Measurements from ENCODE around the gene MUC5AC.
"Not testable (repeated sequence)": the region's sequence is repeated elsewhere in the genome, so short reads cannot be mapped to it uniquely, and the experiment has no call there.

Gene MUC5AC

DNA sequence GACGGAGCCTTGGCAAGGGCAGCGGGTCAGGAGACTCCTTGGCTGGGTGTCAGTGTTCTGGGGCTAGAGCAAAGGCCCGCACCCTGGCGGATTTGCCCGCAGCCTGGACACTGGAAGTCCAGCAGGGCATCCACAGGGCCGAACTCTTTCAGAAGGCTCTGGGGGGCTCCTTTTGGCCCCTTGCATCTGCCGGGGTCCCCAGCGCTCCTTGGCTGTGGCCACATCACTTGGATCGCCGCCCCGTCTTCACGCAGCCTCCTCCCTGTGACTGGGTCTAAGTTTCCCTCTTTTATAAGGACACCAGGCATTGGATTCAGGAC lies 20.0 kb downstream of the MUC5AC start:
- no peak for DNase-seq (ENCODE audit: low spot score)

DNA sequence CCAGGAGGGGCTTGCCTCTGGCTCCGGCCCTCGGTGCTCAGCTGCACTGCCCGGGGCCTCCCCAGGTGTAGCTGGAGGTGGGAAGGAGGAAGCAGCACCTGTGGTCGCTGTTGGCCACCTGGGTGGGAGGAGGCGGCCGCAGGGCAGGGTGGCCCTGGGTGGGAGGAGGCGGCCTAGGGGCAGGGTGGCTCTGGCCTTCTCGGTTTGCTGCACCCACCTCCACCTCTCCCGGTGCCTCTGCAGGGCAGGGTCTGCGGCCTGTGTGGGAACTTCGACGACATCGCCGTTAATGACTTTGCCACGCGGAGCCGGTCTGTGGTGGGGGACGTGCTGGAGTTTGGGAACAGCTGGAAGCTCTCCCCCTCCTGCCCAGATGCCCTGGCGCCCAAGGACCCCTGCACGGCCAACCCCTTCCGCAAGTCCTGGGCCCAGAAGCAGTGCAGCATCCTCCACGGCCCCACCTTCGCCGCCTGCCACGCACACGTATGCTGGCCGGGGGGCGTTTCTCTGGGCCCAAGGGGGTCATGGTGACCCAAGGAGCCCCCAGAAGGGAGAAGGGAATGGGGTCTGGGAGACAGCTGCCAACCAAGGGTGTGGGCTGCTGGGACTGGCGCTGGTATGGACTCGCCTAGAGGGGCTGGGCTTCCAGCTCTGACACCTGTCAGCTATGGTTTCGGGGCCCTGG lies 20.6 kb downstream of the MUC5AC start:
- DNase-seq (ENCODE audit: low spot score): no peak

DNA sequence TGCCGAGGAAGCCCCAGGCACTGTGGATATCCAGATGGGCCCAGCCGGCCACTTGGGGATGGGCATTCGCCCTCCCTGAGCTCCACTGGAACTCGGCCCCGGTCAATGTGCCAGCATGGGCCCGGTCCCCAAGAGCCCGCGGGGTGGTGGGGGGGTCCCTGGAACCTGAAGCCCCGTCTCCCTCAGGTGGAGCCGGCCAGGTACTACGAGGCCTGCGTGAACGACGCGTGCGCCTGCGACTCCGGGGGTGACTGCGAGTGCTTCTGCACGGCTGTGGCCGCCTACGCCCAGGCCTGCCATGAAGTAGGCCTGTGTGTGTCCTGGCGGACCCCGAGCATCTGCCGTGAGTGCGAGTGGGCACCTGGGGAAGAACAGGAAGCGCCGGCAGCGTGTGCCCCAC lies 21.2 kb downstream of the MUC5AC start:
- no peak for DNase-seq (ENCODE audit: low spot score)

DNA sequence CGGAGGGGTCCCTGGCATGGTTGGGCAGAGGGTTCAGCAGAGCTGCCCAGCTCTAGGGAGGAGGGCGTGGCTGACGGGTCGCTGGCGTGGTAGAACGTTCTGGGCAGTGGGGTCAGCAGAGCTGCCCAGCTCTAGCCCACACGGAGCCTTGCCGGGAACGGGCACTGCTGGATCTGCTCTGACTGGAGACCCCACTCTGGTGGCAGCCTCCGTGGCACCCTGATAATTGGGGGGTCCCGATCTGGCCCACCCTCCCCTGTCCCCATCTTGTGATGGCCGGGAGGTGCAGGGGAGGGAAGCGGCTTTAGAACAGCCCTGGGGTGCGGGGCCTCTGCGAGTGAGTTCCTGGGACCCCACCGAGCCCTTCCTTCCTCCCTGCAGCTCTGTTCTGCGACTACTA lies 21.9 kb downstream of the MUC5AC start:
- DNase-seq (ENCODE audit: low spot score): no peak

DNA sequence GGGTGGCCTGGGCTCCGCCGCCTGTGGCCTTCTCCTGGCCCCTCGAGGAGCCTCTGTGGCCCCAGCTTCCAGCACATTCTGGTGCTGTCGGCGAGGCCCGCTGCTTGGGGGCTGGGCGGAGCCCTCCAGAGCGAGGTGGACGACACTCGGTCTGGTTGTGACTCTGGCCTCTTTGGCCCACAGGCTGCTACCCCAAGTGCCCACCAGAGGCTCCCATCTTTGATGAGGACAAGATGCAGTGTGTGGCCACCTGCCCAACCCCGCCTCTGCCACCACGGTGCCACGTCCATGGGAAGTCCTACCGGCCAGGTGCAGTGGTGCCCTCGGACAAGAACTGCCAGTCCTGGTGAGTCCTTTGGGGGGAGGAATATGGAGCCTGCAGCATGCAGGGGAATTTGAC lies 22.4 kb downstream of the MUC5AC start:
- DNase-seq (ENCODE audit: low spot score): no peak

DNA sequence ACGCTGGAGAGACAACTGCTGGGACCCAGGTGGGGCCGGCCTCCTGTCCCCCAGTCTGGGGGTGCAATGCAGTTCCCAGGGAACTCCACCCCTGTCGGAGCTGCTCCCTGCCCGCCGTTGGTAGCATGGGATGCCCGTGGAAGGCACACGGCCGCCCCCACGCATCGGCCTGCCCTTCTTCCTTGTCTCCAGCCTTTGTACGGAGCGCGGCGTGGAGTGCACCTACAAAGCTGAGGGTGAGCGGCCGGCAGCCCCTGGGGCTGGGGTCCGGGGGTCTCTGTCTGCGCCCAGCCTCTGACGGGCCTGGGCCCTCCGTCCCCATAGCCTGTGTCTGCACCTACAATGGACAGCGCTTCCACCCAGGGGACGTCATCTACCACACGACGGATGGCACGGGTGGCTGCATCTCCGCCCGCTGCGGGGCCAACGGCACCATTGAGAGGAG lies 23.2 kb downstream of the MUC5AC start:
- no peak for DNase-seq (ENCODE audit: low spot score)

DNA sequence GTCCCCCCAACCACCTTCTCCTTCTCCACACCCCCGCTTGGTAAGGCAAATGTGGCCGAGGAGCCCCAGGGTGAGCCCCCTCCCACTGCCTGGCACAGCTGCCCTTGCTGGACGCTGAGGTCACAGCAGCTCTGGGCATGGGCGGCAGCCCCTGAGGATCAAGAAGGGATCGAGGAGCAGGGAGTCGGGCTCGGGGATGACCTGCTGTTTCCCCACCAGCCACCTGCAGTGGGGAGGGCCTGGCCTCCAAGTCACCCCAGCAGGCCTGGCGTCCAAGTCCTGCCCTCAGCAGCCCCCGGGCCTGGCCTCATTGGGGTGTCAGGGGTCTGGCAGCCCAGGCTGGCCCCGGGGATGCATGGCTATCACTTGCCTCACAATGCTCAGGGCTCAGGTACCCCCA lies 23.7 kb downstream of the MUC5AC start:
- DNase-seq (ENCODE audit: low spot score): no peak

DNA sequence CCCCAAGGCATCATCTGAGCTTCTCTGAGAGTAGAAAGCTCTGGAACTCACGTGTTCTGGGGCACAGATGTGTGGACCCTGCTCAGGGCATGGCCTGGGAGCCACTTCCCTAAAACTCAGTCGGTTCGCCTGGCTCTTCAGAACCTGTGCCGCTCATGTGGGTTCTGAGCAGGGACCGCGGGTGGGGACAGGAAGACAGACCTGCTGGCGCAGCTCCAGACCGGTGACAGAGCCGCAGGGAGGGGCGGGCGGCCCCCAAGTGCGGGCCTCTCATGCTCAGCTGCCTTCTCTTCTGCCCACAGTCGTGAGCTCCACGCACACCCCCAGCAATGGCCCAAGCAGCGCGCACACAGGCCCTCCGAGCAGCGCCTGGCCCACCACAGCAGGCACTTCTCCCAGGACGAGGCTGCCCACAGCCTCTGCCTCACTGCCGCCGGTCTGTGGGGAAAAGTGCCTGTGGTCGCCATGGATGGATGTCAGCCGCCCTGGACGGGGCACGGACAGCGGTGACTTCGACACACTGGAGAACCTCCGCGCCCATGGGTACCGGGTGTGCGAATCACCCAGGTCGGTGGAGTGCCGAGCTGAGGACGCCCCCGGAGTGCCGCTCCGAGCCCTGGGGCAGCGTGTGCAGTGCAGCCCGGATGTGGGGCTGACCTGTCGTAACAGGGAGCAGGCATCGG lies 24.2 kb downstream of the MUC5AC start:
- no peak for DNase-seq (ENCODE audit: low spot score)

DNA sequence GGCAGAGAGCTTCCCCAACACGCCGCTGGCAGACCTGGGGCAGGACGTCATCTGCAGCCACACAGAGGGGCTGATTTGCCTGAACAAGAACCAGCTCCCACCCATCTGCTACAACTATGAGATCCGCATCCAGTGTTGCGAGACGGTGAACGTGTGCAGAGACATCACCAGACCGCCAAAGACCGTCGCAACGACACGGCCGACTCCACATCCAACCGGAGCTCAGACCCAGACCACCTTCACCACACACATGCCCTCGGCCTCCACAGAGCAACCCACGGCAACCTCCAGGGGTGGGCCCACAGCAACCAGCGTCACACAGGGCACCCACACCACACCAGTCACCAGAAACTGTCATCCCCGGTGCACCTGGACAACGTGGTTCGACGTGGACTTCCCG lies 26.4 kb downstream of the MUC5AC start:
- DNase-seq (ENCODE audit: low spot score): not testable (repeated sequence)

DNA sequence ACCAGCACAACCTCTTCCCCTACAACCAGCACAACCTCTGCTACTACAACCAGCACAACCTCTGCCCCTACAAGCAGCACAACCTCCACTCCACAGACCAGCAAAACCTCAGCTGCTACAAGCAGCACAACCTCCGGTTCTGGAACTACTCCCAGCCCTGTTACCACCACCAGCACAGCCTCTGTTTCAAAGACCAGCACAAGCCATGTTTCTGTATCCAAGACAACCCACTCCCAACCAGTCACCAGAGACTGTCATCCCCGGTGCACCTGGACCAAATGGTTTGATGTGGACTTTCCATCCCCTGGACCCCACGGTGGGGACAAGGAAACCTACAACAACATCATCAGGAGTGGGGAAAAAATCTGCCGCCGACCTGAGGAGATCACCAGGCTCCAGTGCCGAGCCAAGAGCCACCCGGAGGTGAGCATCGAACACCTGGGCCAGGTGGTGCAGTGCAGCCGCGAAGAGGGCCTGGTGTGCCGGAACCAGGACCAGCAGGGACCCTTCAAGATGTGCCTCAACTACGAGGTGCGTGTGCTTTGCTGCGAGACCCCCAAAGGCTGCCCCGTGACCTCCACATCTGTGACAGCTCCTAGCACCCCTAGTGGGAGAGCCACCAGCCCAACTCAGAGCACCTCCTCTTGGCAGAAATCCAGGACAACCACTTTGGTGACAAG lies 30.8 kb downstream of the MUC5AC start:
- not testable (repeated sequence) for DNase-seq (ENCODE audit: low spot score)

DNA sequence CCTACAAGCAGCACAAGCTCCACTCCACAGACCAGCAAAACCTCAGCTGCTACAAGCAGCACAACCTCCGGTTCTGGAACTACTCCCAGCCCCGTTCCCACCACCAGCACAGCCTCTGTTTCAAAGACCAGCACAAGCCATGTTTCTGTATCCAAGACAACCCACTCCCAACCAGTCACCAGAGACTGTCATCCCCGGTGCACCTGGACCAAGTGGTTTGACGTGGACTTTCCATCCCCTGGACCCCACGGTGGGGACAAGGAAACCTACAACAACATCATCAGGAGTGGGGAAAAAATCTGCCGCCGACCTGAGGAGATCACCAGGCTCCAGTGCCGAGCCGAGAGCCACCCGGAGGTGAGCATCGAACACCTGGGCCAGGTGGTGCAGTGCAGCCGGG lies 32.1 kb downstream of the MUC5AC start:
- not testable (repeated sequence) for DNase-seq (ENCODE audit: low spot score)

DNA sequence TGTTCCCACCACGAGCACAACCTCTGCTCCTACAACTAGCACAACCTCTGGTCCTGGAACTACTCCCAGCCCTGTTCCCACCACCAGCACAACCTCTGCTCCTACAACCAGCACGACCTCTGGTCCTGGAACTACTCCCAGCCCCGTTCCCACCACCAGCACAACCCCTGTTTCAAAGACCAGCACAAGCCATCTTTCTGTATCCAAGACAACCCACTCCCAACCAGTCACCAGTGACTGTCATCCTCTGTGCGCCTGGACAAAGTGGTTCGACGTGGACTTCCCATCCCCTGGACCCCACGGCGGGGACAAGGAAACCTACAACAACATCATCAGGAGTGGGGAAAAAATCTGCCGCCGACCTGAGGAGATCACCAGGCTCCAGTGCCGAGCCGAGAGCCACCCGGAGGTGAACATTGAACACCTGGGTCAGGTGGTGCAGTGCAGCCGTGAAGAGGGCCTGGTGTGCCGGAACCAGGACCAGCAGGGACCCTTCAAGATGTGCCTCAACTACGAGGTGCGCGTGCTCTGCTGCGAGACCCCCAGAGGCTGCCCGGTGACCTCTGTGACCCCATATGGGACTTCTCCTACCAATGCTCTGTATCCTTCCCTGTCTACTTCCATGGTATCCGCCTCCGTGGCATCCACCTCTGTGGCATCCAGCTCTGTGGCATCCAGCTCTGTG lies 34.2 kb downstream of the MUC5AC start:
- not testable (repeated sequence) for DNase-seq (ENCODE audit: low spot score)

DNA sequence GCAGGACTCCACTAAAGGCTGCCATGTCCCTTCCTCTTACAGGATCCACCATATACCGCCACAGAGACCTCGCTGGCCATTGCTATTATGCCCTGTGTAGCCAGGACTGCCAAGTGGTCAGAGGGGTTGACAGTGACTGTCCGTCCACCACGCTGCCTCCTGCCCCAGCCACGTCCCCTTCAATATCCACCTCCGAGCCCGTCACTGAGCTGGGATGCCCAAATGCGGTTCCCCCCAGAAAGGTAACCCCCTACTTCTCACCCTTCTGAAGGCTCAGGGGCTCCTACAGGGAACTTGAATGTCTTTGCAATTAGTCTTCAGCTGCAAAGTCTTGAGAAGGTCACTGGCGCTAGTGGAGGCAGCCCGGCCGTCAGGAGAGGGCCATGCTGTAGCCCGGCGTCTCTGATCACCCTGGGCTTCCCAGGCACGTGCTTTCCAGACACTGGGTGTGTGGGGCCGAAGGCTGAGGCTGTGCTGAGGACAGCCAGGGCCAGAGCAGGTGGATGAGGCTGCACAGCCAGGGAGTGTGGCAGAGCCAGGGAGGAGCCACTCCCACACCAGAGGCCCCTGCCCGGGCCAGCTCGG lies 35.1 kb downstream of the MUC5AC start:
- DNase-seq (ENCODE audit: low spot score): no peak

DNA sequence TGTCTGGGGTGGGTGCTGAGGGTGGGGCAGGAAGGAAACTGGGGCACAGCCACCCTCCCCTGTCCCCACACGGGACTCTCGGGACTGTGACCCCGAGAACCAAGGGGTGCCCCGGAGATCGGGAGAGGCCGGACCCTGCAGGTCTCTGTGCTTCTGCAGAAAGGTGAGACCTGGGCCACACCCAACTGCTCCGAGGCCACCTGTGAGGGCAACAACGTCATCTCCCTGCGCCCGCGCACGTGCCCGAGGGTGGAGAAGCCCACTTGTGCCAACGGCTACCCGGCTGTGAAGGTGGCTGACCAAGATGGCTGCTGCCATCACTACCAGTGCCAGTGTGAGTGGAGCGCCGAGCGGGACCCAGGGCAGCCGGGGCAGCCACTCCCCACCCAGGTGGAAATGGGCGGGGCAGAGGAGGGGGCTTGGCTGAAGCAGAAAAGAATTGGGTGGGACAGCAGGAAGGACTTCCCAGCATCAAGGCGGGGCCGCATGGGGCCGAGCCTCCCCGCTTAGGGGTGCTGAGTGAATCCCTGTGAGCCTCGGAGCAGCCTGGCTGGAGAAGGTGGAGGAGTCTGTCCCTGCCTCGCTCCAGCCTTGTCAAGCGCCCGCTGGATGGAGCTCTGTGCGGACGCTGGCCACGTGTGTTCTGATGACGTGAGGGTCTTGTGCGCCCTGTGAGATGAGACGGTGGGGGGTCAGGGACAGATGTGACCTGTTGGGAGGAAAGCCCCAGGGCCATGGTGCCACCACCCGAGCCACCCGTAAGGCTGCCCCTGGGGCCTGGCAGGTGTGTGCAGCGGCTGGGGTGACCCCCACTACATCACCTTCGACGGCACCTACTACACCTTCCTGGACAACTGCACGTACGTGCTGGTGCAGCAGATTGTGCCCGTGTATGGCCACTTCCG lies 35.8 kb downstream of the MUC5AC start:
- no peak for DNase-seq (ENCODE audit: low spot score)

DNA sequence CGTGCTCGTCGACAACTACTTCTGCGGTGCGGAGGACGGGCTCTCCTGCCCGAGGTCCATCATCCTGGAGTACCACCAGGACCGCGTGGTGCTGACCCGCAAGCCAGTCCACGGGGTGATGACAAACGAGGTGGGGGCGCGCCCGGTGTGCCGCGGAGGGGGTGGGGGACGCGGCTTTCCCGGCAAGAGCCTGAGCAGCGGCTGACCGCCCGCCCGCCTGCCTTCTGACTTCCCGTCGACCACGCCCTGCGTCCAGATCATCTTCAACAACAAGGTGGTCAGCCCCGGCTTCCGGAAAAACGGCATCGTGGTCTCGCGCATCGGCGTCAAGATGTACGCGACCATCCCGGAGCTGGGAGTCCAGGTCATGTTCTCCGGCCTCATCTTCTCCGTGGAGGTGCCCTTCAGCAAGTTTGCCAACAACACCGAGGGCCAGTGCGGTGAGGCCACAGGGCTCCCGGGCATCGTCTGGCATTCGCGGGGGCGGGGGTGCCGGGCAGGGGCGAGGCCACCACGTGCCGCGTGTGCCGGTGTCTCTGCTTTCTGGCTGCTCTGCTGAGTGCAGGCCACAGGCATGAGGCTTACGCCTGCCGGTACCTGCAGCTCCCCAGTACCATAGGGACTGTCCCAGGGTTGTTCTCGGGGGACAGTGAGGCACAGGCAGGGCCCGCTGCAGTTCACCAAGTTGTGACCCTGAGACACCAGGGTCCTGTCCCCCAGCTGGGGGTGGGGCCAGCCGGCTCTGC lies 36.7 kb downstream of the MUC5AC start:
- no peak for DNase-seq (ENCODE audit: low spot score)

DNA sequence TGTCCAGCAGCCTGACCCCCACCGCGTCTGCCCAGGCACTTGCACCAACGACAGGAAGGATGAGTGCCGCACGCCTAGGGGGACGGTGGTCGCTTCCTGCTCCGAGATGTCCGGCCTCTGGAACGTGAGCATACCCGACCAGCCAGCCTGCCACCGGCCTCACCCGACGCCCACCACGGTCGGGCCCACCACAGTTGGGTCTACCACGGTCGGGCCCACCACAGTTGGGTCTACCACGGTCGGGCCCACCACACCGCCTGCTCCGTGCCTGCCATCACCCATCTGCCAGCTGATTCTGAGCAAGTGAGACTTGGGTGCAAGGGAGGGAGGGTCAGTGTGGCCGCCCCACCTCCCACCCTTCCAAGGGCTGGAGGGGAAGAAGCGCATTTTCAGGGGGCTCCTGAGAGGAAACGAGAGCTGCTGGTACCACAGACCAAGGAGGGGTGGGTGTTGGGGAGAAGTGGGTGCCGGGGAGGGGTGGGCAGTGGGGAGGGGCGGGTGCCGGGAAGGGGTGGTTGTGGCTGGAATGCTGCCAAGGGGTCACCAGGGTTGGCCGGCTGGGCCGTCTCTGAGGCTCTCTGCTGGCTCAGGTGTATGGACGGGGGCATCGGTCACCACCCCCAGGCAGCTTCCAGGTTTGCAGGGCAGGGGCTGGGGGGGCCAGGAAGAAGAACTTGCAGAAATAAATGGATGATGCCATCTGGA lies 37.4 kb downstream of the MUC5AC start:
- no peak for DNase-seq (ENCODE audit: low spot score)

DNA sequence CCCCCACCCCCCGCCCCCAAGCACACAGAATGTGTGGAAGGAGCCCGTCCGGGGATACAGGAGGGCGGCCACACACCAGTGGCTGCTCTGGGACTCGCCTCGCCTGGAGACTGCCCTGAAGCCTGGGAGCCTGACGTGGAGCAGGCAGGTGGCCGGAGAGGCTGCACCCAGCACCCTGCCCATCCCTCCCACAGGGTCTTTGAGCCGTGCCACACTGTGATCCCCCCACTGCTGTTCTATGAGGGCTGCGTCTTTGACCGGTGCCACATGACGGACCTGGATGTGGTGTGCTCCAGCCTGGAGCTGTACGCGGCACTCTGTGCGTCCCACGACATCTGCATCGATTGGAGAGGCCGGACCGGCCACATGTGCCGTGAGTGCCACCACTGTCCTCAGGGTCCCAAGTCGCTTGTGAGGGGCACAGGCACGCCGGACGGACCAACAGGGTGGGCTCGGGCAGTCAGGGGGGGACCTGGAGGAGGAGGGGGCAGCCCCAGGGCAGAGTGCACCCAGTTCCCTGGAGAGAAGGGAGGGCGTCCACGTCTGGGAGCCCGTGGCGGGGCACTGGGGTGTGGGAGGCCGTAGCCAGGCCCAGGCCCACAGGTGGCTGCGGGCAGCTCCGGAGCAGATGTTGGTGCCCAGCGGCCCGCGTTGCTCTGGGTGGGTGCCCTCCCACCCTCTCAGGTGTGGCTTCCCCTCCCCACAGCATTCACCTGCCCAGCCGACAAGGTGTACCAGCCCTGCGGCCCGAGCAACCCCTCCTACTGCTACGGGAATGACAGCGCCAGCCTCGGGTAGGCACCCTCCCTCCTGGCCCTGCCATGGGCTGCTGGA lies 38.1 kb downstream of the MUC5AC start:
- no peak for DNase-seq (ENCODE audit: low spot score)

DNA sequence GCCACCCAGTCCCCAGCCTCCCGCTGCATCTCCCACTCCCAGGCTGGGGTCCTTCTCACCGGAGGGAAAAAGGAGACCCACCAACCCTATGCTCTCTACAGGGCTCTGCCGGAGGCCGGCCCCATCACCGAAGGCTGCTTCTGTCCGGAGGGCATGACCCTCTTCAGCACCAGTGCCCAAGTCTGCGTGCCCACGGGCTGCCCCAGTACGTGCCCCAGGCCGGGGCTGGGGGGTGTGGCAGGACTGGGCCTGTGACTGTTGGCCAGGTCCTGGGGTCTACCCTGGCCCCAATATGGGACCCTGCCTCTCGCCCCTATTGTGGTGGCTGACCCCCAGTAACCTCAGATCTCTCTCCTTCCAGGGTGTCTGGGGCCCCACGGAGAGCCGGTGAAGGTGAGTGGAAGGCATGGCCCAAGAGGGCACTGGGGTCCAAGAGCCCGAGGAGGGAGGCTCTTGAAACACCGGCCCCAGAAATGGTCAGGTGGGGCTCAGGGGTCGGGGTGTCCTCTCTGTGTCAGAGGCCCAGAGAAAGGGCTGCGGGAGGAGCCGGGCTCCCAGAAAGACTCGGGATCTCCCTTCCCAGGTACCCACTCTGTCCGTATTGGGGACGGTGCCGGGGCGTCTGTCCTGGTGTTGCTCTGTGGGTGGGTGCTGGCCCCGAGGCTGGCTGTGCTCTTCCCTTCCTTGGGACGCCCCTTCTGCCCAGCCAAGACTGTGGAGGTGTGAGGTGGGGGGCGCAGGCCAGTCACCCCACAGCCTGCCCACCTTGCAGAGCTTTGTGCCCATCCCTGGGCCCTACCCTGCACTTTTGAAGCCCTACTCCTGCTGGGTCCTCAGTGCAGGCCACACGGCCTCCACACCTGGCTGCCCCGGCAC lies 39.0 kb downstream of the MUC5AC start:
- no peak for DNase-seq (ENCODE audit: low spot score)
